NCI-H69 (cell line): Measurements from ENCODE around the gene PDE6B.
"Not testable (repeated sequence)": the region's sequence is repeated elsewhere in the genome, so short reads cannot be mapped to it uniquely, and the experiment has no call there.

Source experiments
- DNase-seq: peaks from one replicate; lab custom pipeline; 2025; lab: John Stamatoyannopoulos, UW

Gene PDE6B

DNA sequence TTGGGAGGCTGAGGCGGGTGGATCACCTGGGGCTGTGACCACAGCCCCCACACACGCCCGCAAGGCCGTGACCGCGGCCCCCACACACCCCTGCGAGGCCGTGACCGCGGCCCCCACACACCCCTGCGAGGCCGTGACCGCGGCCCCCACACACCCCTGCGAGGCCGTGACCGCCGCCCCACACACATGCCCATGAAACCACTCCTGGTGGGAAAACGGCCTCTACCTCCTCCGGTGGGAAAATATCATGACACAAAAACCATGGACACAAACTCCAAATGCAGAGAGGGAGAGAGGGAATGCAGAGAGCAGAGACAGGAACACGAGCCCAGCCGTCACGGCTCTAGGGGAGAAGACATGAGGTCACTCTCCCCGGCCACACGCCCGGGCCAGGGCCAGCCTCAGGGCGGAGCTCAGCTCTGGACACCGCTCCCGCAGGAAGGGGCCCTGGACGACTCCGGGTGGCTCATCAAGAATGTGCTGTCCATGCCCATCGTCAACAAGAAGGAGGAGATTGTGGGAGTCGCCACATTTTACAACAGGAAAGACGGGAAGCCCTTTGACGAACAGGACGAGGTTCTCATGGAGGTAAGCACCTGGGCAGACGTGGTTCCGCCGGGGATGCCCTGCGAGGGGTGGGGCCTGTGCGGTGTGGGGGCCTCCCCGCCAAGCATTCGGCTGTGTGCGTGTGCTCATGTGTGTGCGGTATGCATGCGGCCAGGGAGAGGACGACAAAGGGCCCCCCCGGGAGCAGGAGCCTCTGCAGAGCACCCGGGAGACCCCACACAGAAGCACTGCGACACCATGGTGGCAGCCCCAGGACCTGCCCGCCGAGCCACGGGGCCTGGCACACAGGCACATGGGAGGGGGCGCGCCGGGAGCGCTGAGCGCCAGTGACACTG lies 31.3 kb downstream of the PDE6B start:
- DNase-seq, result no peak

DNA sequence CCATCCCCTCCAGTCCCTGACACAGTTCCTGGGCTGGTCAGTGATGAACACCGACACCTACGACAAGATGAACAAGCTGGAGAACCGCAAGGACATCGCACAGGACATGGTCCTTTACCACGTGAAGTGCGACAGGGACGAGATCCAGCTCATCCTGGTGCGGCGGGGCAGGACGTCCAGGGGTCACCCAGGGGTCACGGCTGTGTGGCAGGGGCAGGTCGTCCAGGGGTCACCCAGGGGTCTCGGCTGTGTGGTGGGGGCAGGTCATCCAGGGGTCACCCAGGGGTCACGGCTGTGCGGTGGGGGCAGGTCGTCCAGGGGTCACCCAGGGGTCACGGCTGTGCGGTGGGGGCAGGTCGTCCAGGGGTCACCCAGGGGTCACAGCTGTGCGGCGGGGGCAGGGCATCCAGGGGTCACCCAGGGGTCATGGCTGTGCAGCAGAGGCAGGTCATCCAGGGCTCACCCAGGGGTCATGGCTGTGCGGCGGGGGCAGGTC lies 32.0 kb downstream of the PDE6B start:
- no peak for DNase-seq

DNA sequence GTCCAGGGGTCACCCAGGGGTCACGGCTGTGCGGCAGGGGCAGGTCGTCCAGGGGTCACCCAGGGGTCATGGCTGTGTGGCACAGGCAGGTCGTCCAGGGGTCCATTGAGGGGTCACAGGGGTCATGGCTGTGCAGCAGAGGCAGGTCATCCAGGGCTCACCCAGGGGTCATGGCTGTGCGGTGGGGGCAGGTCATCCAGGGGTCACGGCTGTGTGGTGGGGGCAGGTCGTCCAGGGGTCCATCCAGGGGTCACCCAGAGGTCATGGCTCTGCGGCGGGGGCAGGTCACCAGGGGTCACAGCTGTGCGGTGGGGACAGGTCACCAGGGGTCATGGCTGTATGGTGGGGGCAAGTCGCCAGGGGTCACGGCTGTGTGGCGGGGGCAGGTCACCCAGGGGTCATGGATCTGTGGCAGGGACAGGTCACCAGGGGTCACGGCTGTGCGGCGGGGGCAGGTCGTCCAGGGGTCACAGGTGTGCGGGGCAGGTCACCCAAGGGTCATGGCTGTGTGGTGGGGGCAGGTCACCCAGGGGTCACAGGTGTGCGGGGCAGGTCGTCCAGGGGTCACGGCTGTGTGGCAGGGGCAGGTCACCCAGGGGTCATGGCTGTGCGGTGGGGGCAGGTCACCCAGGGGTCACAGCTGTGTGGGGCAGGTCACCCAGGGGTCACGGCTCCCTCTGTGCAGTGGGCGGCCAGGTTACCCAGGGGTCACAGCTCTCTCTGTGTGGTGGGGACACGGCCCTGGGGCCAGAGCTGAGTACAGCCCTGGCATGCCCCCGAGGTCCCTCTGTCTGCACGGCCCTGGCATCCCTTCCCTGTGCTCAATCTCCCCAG lies 32.7 kb downstream of the PDE6B start:
- DNase-seq, result no peak

DNA sequence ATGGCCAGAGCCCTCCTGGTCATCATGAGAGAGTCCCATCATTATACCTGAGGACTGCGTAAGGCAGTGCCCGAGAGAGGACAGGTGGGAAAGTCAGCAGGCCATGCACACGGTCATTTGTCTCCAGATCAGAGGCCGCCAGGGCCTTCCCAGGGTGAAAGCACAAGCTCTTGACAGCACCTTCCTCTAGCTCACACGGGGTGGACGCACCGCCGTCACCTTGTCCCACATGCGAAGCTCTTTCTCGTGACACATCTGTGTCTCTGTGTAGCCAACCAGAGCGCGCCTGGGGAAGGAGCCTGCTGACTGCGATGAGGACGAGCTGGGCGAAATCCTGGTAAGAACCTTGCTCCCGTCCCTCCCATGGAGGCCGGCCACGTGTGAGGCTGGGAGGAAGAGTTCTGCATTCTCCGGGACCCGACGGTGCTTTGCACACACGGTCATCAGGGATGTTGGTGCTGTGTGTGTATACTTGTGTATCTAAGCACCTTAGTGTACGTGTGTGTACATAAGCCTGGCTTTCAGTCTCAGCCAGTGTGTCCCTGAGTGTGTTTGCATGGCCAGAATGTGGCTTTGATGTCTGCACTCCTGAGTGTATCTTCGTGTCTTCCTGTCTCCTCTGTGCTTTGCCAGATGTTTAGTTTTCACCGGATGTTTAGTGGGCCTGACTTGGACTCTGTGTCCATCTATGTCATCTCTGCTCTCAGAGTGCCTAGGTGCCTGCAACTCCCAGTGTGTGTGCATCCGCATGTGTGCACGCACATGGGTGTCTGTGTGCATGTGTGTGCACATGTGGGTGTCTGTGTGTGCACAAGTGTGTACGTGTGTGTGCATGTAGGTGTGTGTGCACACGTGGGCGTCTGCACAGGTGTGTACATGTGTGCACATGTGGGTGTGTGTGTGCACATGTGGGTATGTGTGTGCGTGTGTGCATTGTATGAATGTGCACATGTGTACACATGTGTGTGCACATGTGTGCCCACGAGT lies 33.6 kb downstream of the PDE6B start:
- no peak for DNase-seq

DNA sequence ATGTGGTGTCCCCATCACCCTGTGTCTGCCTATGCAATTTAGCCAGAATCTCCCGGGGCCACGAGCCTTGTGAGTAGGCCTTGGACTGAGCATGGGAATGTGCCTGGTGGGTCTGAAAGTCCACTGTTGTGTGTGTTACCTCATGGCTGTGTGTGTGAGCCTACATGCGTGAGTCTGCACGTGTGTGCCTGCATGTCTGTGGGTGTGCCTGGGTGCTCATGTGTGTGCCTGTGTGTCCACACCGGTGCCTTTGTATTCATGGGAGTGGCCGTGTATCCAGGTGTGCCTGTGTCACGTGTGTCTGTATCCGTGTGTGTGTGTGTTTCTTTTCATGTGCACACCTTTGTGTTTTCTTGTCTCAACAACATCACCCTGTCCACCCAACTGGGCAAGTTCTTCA lies 34.5 kb downstream of the PDE6B start:
- no peak for DNase-seq

DNA sequence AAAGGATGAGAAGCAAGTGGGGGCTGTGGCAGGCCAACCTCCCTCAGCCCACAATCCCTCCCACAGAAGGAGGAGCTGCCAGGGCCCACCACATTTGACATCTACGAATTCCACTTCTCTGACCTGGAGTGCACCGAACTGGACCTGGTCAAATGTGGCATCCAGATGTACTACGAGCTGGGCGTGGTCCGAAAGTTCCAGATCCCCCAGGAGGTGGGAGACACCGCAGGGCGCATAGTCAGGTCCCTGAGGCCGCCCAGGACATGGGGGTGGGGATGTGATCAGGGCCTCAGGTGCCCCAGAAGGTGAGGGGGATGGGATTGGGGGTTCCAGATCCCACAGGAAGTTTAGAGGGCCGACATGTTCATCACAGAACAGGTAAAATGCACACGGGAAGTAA lies 35.0 kb downstream of the PDE6B start:
- DNase-seq, result no peak

DNA sequence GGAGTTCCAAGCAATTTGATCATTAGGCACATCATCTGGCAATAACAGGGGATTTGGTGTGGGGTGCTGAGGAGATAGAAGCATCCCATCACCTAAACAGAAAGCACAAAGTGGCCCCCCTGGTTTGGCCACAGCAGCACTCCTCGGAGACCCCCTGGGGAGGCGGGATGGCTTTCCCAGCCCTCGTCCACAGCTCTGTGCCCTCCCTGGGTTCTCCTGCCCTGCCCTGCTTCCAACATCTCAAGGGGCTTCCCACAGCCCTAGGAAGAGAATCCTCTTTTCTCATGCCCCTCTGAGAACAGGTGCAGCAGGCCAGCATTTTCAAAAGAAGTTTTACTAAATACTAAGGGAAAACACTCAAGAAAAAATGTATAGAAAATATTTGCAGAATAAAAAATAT lies 35.9 kb downstream of the PDE6B start:
- no peak for DNase-seq

DNA sequence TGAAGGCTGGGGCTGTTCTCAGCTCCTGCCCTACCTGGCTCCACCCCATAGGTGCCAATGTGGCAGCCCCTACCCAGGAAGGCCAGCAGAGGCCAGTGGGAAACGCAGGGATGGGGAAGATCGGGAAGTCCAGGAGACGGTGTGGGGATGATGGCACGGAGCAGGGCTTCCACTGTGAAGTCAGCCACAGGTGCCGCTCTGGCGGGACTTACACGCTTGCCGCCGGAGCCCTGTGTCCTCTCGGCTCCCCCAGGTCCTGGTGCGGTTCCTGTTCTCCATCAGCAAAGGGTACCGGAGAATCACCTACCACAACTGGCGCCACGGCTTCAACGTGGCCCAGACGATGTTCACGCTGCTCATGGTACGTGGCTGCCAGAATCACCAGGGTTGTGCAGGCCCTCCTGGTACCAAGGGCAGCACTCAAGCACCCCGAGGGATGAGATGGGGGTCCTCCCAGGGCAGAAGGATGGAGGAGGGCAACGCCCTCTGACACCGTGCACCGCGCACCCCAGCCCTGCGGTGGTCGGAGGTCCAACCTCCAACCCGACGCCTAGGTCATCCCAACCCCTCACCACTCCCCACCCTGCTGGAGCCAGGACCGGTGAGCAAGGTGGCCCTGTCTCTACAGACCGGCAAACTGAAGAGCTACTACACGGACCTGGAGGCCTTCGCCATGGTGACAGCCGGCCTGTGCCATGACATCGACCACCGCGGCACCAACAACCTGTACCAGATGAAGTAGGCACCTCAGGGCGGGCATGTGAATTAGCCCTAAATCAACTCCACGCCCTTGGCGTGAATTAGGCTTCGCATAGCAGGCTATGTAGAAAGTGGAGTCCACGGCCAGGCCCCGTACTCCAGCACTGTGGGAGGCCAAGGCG lies 36.7 kb downstream of the PDE6B start:
- DNase-seq, result no peak

DNA sequence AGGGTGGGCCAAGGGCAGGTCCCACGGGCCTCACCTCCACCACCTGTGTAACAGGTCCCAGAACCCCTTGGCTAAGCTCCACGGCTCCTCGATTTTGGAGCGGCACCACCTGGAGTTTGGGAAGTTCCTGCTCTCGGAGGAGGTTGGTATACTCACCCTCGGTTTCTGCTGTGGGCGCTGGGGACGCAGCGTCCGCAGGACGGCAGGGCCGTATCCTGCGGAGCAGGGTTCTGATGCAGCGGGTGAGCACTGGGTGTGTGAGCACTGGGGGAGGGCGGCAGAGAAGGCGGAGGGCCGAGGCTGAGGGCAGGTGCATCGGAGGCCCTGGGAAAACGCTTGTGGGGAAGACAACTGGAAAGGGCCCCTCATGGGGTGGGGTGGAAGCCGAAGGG lies 37.7 kb downstream of the PDE6B start:
- no peak for DNase-seq

DNA sequence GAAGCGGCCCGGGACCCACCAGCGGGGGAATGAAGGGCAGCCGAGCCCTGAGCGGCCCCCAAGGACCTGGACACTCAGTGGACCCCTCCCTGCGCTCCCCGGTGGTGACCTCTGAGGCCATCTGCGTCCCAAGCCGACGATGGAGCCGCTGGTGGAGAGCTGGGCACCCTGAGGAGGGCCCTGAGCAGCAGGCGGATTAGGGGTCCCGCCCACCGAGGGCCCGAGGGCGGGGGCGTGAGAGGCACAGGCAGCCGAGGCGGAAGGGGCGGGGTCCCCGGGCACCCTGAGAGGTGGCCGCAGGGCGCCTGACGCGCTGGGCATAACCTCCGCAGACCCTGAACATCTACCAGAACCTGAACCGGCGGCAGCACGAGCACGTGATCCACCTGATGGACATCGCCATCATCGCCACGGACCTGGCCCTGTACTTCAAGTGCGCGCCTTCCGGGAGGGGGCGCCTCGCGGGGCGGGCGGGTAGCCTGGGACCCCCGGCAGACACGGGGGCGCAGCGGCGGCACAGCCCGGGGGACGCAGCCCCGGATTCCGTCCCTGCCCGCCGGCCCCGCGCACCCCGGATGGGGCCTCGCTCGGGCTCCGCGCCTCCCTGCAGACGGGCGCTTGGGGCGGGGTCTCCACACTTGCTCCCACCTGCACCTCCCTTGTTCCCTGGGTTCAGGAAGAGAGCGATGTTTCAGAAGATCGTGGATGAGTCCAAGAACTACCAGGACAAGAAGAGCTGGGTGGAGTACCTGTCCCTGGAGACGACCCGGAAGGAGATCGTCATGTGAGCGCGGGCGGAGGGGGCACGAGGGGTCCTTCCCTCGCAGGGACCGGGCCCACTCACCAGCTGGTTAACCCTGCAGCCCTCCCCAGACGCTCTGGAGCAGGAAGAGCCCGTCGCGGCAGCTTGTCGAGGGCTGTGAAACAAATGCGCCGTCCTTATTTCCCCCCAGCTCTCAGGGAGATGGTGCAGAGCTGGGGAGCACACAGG lies 38.4 kb downstream of the PDE6B start:
- DNase-seq, result peak; percentile 63

DNA sequence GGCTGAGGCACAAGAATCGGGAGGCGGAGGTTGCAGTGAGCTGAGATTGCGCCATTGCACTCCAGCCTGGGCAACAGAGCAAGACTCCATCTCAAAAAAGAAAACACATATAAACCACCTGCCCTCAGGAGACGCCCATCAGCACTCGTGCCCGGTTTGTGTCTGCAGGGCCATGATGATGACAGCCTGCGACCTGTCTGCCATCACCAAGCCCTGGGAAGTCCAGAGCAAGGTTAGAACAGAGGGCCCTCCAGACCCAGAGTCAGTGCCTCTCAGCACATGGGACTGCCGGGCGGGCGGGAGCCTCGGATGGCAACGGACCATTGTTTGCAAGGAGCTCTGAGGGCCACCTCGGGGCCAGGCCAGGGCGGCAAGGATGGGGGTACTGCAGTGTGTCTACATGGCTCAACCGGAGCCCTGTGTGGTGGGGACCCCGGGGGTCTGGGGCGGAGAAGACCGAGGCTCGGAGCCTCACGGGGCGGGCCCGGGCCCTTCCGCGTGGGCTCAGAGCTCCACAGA lies 39.4 kb downstream of the PDE6B start:
- no peak for DNase-seq

DNA sequence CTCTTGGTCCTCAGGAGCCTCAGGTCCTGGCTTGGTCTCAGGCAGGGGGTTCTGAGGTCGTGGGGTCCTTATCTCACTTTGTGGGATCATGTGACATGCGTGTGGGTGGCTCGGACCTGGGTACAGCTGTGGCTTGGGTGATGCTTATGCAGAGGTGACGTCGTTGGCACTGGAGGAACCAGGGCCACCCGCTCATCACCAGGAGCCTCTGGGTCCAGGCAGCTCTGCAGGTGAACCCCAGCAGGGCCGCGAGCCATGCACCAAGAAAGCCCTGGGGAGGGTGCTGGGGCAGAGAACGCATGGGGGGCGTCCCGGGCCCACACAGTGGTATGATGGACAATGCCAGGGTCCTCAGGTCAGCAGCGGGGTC lies 40.0 kb downstream of the PDE6B start:
- no peak for DNase-seq

DNA sequence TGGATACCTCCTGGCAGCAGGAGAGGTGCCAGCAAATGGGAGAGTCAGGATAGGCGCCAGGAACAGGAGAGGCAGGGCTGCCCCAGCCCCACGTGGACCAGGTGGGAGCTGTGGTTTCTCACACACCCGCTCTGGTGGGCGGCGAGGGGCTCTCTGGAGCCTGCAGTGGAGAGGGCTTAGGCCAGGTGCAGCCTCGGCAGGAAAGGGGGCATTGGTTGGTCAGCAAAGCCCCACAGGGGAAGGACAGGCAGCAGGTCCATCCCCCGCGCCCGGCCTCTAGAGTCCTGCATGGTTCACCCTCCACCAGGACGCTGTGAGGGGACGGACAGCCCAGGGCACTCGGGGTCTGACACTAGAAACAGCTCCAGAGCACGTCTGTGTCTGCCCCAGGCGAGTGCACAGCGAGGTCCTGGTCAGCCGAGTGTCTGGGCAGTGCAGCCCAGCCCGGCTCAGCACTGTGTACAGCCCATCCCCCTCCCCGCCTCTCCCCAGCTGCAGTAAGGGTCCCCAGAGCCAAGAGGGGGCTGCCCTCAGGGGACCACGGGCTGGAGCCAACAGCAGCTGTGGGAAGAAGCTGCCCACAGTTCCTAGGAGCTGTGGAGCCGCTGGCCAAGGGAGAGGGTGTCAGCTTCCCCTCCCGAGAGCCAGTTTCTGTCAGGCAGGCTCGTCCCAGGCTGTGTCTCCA lies 40.5 kb downstream of the PDE6B start:
- no peak for DNase-seq

DNA sequence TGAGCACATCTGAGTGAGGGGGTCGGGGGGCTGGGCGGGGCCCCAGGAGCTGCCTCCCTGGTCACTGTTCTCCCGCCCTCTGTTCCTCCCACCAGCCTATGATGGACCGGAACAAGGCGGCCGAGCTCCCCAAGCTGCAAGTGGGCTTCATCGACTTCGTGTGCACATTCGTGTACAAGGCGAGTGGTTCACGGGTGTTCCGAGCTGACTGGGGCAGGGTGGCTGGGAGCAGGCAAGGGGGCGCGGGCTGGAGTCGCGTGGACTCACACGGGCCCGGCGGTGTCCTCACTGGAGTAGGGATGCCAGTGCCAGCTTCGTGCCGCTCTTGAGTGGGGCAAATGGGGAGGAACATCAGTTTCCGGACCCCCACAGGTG lies 41.0 kb downstream of the PDE6B start:
- no peak for DNase-seq

DNA sequence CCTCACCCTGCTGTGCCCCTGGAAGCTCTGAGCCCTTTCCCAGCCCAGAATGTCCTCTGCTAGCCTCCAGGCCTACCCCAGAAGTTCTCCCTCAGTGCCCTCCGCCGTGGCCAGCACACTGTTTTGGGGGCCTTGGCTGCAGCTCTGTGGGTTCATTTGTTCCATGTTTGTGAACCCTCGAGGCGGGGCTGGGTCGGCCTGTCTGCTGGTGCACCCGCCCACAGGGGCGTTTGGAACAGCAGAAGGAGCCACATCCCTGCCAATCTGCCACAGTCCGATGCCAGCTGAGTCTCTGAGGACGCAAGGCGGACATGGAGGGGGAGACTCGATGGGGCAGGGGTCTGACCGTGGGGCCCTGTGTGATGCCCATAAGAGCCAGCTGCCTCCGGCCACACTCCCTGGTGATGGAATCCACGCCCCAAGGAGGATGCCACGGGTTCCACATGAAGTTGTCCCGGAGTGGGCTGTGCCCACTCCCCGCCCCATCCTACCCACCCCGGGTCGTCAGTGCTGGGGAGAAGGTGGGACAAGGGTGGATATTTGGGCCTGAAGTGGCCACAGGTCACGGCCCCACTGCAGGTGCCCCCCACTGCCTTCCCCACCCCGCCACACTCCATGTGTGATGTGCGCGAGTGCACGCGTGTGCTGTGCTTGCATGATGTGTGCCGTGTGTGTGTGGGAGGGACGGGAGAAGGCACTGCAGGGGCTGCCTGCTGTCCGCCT lies 41.6 kb downstream of the PDE6B start:
- DNase-seq, result no peak

DNA sequence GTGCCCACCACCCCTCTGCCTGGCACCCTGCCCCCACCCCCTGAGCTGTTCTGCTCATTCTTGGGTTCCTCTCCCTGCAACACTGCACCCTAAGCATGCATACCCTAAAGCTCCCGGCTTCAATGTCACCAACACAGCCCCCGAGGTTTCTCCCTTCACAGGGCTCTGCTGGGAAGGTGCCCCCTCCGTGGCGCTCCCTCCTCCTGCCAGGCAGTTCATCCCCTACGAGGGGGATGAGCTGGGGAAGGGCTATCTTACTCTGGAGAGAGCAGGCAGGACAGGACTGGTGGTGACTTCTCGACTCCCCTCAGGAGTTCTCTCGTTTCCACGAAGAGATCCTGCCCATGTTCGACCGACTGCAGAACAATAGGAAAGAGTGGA lies 42.2 kb downstream of the PDE6B start:
- no peak for DNase-seq

DNA sequence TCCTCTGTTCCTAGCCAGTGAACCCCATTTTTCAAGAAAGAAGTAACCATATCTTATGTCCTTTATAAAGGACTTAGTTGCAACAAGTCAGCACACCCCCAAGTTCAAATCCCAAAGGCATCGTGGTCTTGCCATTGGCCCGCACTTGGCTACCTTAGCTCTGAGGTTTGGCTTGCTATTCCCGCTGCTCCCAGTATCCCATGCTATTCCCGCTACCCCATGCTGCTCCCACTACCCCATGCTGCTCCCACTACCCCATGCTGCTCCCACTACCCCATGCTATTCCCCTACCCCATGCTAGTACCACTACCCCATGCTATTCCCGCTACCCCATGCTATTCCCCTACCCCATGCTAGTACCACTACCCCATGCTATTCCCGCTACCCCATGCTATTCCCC lies 42.8 kb downstream of the PDE6B start:
- DNase-seq, result not testable (repeated sequence)
